Inferior parietal cortex (tissue), 1 donor: ENCODE measurements around the gene CX3CL1.
"Not testable (repeated sequence)": the region's sequence is repeated elsewhere in the genome, so short reads cannot be mapped to it uniquely, and the experiment has no call there.

Source experiments
- DNase-seq: peaks from one replicate; pipeline ENCODE4 v3.0.0-alpha.2; 2016; ENCODE audit errors: extremely low spot score

Gene CX3CL1

GRCh38 chr16:57357330-57358085 is 14.8 kb upstream of the CX3CL1 start:
- no peak for DNase-seq

GRCh38 chr16:57358086-57358420 is 14.2 kb upstream of the CX3CL1 start:
- no peak for DNase-seq

GRCh38 chr16:57358527-57359095 is 13.7 kb upstream of the CX3CL1 start, which contains the start of gene CCL22:
Gene CCL22 (plus strand): TSS chr16:57358783. CDS start chr16:57358817, 34 bp downstream.
- DNase-seq = no peak

GRCh38 chr16:57360321-57360935 is 11.9 kb upstream of the CX3CL1 start:
- DNase-seq = no peak

- no peak for DNase-seq
Observed at GRCh38 chr16:57361404-57361803, 10.9 kb upstream of the CX3CL1 start.

- no peak for DNase-seq
Observed at GRCh38 chr16:57364143-57364542, 8.1 kb upstream of the CX3CL1 start.

GRCh38 chr16:57366544-57367040 is 5.7 kb upstream of the CX3CL1 start:
- no peak for DNase-seq

- no peak for DNase-seq
Observed at GRCh38 chr16:57367116-57367752, 5.1 kb upstream of the CX3CL1 start.

- DNase-seq = no peak
Observed at GRCh38 chr16:57371494-57372371, 557 bp upstream of the CX3CL1 start.

GRCh38 chr16:57373117-57373947 is 1.0 kb downstream of the CX3CL1 start:
- no peak for DNase-seq

GRCh38 chr16:57374067-57374534 is 1.8 kb downstream of the CX3CL1 start:
- DNase-seq = peak; percentile 45

- not testable (repeated sequence) for DNase-seq
Observed at GRCh38 chr16:57374925-57375465, 2.7 kb downstream of the CX3CL1 start.

- no peak for DNase-seq
Observed at GRCh38 chr16:57376313-57376818, 4.1 kb downstream of the CX3CL1 start.

GRCh38 chr16:57377080-57377841 is 5.0 kb downstream of the CX3CL1 start:
- DNase-seq = no peak

GRCh38 chr16:57379579-57379978 is 7.3 kb downstream of the CX3CL1 start:
- DNase-seq = no peak

GRCh38 chr16:57380671-57381462 is 8.6 kb downstream of the CX3CL1 start:
- DNase-seq = no peak

GRCh38 chr16:57381791-57382534 is 9.7 kb downstream of the CX3CL1 start:
- DNase-seq = no peak
